K562 (cell line): ENCODE data around the gene CNTFR.

ENCODE experiments used
- CTCF ChIP-seq, 3 experiments: IDR thresholded peaks in 2 of 3; conservative IDR thresholded peaks in 1 of 3; 2 replicates each; pipeline ENCODE4 v1.5.1; 2011 to 2012; ENCODE audit warnings: low read length in 3 of 3, mild to moderate bottlenecking in 3 of 3, control low read depth in 2 of 3, improper control_type of control experiment in 1 of 3, inconsistent platforms in 1 of 3, low read depth in 1 of 3, mixed read lengths in 1 of 3, moderate library complexity in 1 of 3; ENCODE audit not compliant: insufficient read depth in 2 of 3
- HOXB6 ChIP-seq: fragments of 250-450 bp; sonication (Bioruptor Pico); IDR thresholded peaks from 2 replicates; pipeline ENCODE4 v1.5.1; 2022; ENCODE audit warnings: mild to moderate bottlenecking, borderline replicate concordance
- LEF1 ChIP-seq: fragments of 450-650 bp; IDR thresholded peaks from 2 replicates; pipeline ENCODE4 v1.6.1; 2016; ENCODE audit warnings: mild to moderate bottlenecking
- ZNF184 ChIP-seq: sonication (generic); formaldehyde crosslinking; IDR thresholded peaks from 2 replicates; pipeline ENCODE4 v1.5.0; 2020; ENCODE audit warnings: missing genetic modification reagents

GRCh38 chr9:34552606-34552981, 36.9 kb downstream of the CNTFR start:
- TF ChIP-seq ZNF184 (CRISPR knock-in tag) (no peak), CTCF (IDR thresholded peaks at IDR 0.05 in 2 of 3, conservative IDR thresholded peaks at IDR 0.05 in 1 of 3; ENCODE audit: insufficient read depth in 2 of 3, low read depth in 1 of 3, low read length in 3 of 3) (no peak), LEF1 (no peak), HOXB6 (CRISPR knock-in tag) (no peak)
